ENCODE data around the gene DISP3.

DISP3 gene

DNA sequence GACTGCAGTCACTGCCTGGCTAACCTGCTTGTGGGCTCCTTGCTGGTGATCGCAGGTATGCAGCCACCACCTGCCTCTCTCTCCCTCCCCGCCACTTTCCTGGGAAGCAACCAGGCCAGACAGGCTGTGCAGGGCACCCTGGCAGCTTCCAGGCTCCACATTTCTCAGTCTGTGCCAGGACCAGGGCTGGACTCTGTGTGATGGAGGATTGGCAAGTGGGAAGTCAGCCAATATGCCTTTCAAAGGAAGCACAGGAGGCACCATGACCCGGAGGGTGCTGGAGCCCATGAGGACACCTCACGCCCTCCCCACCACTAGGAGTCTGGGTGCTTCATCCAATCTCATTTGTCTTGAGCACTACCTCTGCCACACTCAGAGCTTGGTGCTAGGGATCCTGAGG lies 15.8 kb upstream of the DISP3 start:
- Histone ChIP-seq H3K4me1 (ENCODE audit: insufficient read depth, low read length) (no peaks in the 10 kb centered on the region), H3K27ac (ENCODE audit: low read length) (no peak overlapping the region), H3K9me3 (ENCODE audit: insufficient read depth, low read depth, low read length) (no peaks in the 10 kb centered on the region), H3K9ac (ENCODE audit: low read depth, low read length) (no peak overlapping the region), H3K36me3 (ENCODE audit: insufficient read depth, low read depth, low read length) (no peaks in the 10 kb centered on the region), H3K4me3 (ENCODE audit: low read length) (no peak overlapping the region), H3K27me3 (ENCODE audit: insufficient read depth, low read length) (no peaks in the 10 kb centered on the region; the same call in 1 of the 2 replicates)

- no peaks in the 10 kb centered on the region for H3K36me3 ChIP-seq (ENCODE audit: insufficient read depth, low read depth, low read length)
- no peak overlapping the region for H3K9ac ChIP-seq (ENCODE audit: low read depth, low read length)
- H3K4me3 ChIP-seq (ENCODE audit: low read length), result no peak overlapping the region
- H3K27ac ChIP-seq (ENCODE audit: low read length), result no peak overlapping the region
- no peaks in the 10 kb centered on the region; the same call in 1 of the 2 replicates for H3K27me3 ChIP-seq (ENCODE audit: insufficient read depth, low read length)
- no peaks in the 10 kb centered on the region for H3K4me1 ChIP-seq (ENCODE audit: insufficient read depth, low read length)
- H3K9me3 ChIP-seq (ENCODE audit: insufficient read depth, low read depth, low read length), result no peaks in the 10 kb centered on the region
Observed at GRCh38 chr1:11465307-11465706, 13.6 kb upstream of the DISP3 start.

GRCh38 chr1:11466416-11466815 lies 12.5 kb upstream of the DISP3 start:
- H3K4me1 ChIP-seq (ENCODE audit: insufficient read depth, low read length), result no peaks in the 10 kb centered on the region
- no peak overlapping the region for H3K9ac ChIP-seq (ENCODE audit: low read depth, low read length)
- H3K27me3 ChIP-seq (ENCODE audit: insufficient read depth, low read length), result no peaks in the 10 kb centered on the region; the same call in 1 of the 2 replicates
- no peaks in the 10 kb centered on the region for H3K9me3 ChIP-seq (ENCODE audit: insufficient read depth, low read depth, low read length)
- H3K27ac ChIP-seq (ENCODE audit: low read length), result no peak overlapping the region
- H3K36me3 ChIP-seq (ENCODE audit: insufficient read depth, low read depth, low read length), result no peaks in the 10 kb centered on the region
- no peak overlapping the region for H3K4me3 ChIP-seq (ENCODE audit: low read length)

DNA sequence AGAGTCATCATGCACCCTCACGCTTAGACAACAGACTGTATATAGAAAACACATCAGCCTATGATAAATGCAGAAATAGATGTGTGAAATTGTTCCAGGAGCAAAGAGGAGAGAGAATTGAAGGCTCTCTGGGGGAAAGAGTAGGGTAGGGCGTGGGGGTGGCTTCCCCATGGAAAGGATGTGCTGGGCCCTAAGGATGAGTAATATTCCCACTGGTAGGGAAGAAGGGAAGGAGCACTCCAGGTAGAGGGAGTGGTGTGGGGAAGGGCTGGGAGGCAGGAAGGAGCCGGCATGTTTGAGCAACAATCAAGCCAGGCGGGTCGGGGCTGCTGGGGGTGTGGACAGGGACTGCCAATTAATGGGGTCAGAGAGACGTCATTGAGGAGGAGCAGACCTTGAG lies 10.1 kb upstream of the DISP3 start:
- Histone ChIP-seq H3K4me3 (ENCODE audit: low read length) (no peak overlapping the region), H3K27ac (ENCODE audit: low read length) (no peak overlapping the region), H3K4me1 (ENCODE audit: insufficient read depth, low read length) (no peaks in the 10 kb centered on the region), H3K36me3 (ENCODE audit: insufficient read depth, low read depth, low read length) (no peaks in the 10 kb centered on the region), H3K9me3 (ENCODE audit: insufficient read depth, low read depth, low read length) (no peaks in the 10 kb centered on the region), H3K27me3 (ENCODE audit: insufficient read depth, low read length) (peaks cover 5% of the 10 kb centered on the region; the same call in 1 of the 2 replicates), H3K9ac (ENCODE audit: low read depth, low read length) (no peak overlapping the region)

GRCh38 chr1:11470912-11471311 lies 8.0 kb upstream of the DISP3 start:
- Histone ChIP-seq H3K27ac (ENCODE audit: low read length) (no peak overlapping the region), H3K9me3 (ENCODE audit: insufficient read depth, low read depth, low read length) (no peaks in the 10 kb centered on the region), H3K4me1 (ENCODE audit: insufficient read depth, low read length) (no peaks in the 10 kb centered on the region), H3K27me3 (ENCODE audit: insufficient read depth, low read length) (peaks cover 7% of the 10 kb centered on the region), H3K36me3 (ENCODE audit: insufficient read depth, low read depth, low read length) (no peaks in the 10 kb centered on the region), H3K9ac (ENCODE audit: low read depth, low read length) (no peak overlapping the region), H3K4me3 (ENCODE audit: low read length) (no peak overlapping the region)

GRCh38 chr1:11471473-11471872 lies 7.5 kb upstream of the DISP3 start:
- no peaks in the 10 kb centered on the region for H3K4me1 ChIP-seq (ENCODE audit: insufficient read depth, low read length)
- no peaks in the 10 kb centered on the region for H3K36me3 ChIP-seq (ENCODE audit: insufficient read depth, low read depth, low read length)
- no peak overlapping the region for H3K9ac ChIP-seq (ENCODE audit: low read depth, low read length)
- no peak overlapping the region for H3K27ac ChIP-seq (ENCODE audit: low read length)
- H3K4me3 ChIP-seq (ENCODE audit: low read length), result no peak overlapping the region
- H3K9me3 ChIP-seq (ENCODE audit: insufficient read depth, low read depth, low read length), result no peaks in the 10 kb centered on the region
- H3K27me3 ChIP-seq (ENCODE audit: insufficient read depth, low read length), result peaks cover 13% of the 10 kb centered on the region

- no peak overlapping the region for H3K9ac ChIP-seq (ENCODE audit: low read depth, low read length)
Observed at GRCh38 chr1:11472284-11472683, 6.7 kb upstream of the DISP3 start.

GRCh38 chr1:11472741-11473140 lies 6.2 kb upstream of the DISP3 start:
- Histone ChIP-seq H3K27me3 (ENCODE audit: insufficient read depth, low read length) (peaks cover 25% of the 10 kb centered on the region), H3K36me3 (ENCODE audit: insufficient read depth, low read depth, low read length) (no peaks in the 10 kb centered on the region), H3K9ac (ENCODE audit: low read depth, low read length) (no peak overlapping the region), H3K4me1 (ENCODE audit: insufficient read depth, low read length) (no peaks in the 10 kb centered on the region), H3K27ac (ENCODE audit: low read length) (no peak overlapping the region), H3K4me3 (ENCODE audit: low read length) (no peak overlapping the region), H3K9me3 (ENCODE audit: insufficient read depth, low read depth, low read length) (no peaks in the 10 kb centered on the region)

More at GRCh38 chr1:11472284-11472683, 6.7 kb upstream of the DISP3 start:
- Histone ChIP-seq H3K4me1 (ENCODE audit: insufficient read depth, low read length) (no peaks in the 10 kb centered on the region), H3K27ac (ENCODE audit: low read length) (no peak overlapping the region), H3K27me3 (ENCODE audit: insufficient read depth, low read length) (peaks cover 21% of the 10 kb centered on the region), H3K4me3 (ENCODE audit: low read length) (no peak overlapping the region), H3K9me3 (ENCODE audit: insufficient read depth, low read depth, low read length) (no peaks in the 10 kb centered on the region), H3K36me3 (ENCODE audit: insufficient read depth, low read depth, low read length) (no peaks in the 10 kb centered on the region)

- Histone ChIP-seq H3K4me3 (ENCODE audit: low read length) (no peak overlapping the region), H3K4me1 (ENCODE audit: insufficient read depth, low read length) (no peaks in the 10 kb centered on the region), H3K9ac (ENCODE audit: low read depth, low read length) (no peak overlapping the region), H3K36me3 (ENCODE audit: insufficient read depth, low read depth, low read length) (no peaks in the 10 kb centered on the region), H3K27me3 (ENCODE audit: insufficient read depth, low read length) (peaks cover 33% of the 10 kb centered on the region), H3K9me3 (ENCODE audit: insufficient read depth, low read depth, low read length) (no peaks in the 10 kb centered on the region), H3K27ac (ENCODE audit: low read length) (no peak overlapping the region)
Observed at GRCh38 chr1:11473491-11474034, 5.4 kb upstream of the DISP3 start.

DNA sequence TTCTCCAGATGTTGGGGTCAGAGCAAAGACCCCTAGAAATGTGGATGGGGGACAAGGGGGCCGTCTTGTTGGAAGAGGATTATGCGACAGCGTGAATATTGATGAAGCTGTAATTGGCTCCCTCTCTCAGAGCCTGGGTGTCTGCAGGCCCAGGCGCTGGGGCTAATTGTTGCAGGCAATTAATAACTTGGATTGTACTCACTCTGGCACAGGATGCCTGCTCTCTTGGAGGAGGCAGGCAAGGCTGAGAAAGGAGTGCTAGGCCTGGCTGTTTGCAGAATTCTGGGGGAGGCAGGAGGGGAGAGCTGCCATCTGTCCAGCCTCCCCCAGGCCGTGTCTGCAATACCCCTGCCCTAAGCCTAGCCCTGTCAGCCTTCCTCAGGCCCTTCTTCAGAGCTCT lies 4.1 kb upstream of the DISP3 start:
- Histone ChIP-seq H3K4me1 (ENCODE audit: insufficient read depth, low read length) (no peaks in the 10 kb centered on the region), H3K4me3 (ENCODE audit: low read length) (no peak overlapping the region), H3K36me3 (ENCODE audit: insufficient read depth, low read depth, low read length) (no peaks in the 10 kb centered on the region), H3K27ac (ENCODE audit: low read length) (no peak overlapping the region), H3K27me3 (ENCODE audit: insufficient read depth, low read length) (peaks cover 38% of the 10 kb centered on the region), H3K9me3 (ENCODE audit: insufficient read depth, low read depth, low read length) (no peaks in the 10 kb centered on the region), H3K9ac (ENCODE audit: low read depth, low read length) (no peak overlapping the region)

DNA sequence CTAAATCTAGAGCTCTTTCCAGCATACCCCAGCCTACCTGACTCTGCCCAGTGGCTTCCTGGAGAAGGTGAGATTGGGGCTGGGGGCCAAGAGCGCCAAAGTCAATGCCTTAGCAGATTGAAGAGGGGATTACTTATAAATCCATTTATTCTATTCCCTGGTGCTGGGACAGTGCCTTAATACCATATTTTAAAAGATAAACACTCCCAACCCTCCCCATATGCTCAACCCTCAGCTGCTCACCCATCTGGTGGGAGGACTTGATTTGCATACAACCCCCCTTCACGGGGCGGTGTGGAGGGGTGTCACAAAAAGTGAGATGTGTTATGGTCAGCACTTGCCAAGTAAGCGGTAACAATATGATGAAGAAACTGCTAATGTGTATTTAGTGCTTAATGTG lies 3.2 kb upstream of the DISP3 start:
- Histone ChIP-seq H3K4me1 (ENCODE audit: insufficient read depth, low read length) (no peaks in the 10 kb centered on the region), H3K9ac (ENCODE audit: low read depth, low read length) (no peak overlapping the region), H3K27ac (ENCODE audit: low read length) (no peak overlapping the region), H3K36me3 (ENCODE audit: insufficient read depth, low read depth, low read length) (no peaks in the 10 kb centered on the region), H3K9me3 (ENCODE audit: insufficient read depth, low read depth, low read length) (no peaks in the 10 kb centered on the region), H3K4me3 (ENCODE audit: low read length) (no peak overlapping the region), H3K27me3 (ENCODE audit: insufficient read depth, low read length) (peaks cover 47% of the 10 kb centered on the region)

DNA sequence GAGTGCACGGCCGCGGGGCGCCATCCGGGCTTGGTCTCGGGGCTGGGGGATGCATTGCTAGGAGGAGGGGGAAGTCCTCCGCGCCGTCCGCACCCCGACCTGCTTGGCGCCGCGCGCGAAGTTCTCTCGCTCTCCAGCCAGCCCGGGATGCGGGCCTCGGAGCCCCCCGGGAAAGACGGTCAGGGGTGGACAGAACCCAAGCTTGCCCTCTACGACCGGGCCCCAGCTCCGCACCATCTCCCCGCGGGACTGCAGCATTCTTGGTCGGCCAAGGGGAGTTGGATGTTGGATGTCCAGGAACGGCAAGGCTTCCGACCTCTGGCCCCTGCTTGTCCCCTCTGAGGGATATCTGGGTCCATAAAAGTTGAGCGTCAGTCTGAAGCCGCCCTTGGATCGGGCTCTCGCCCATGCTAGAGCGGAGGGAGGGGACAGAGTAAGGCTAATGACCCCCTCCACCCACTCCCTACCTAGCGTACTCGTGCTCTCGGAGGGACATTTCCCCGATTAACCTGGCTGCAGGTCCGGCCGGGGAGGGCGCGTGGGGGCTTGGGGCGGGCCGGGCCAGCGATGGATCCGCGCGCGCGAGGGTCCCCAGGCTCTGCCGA lies 522 bp downstream of the DISP3 start:
- Histone ChIP-seq H3K4me1 (ENCODE audit: insufficient read depth, low read length) (no peaks in the 10 kb centered on the region), H3K27me3 (ENCODE audit: insufficient read depth, low read length) (peaks cover 57% of the 10 kb centered on the region), H3K4me3 (ENCODE audit: low read length) (peak overlapping the region; percentile 85), H3K36me3 (ENCODE audit: insufficient read depth, low read depth, low read length) (no peaks in the 10 kb centered on the region), H3K9ac (ENCODE audit: low read depth, low read length) (peak overlapping the region; percentile 81; the same call in 1 of the 2 replicates), H3K27ac (ENCODE audit: low read length) (no peak overlapping the region), H3K9me3 (ENCODE audit: insufficient read depth, low read depth, low read length) (no peaks in the 10 kb centered on the region)

All from iPS-20b (cell line).